DMS53 treated with DMSO at 0.1 percent for 48 hours (cell line): ENCODE data around the gene SEC22B.
"Not testable (repeated sequence)": the region's sequence is repeated elsewhere in the genome, so short reads cannot be mapped to it uniquely, and the experiment has no call there.

Experiments used
- DNase-seq: peaks from one replicate; lab custom pipeline; 2025; ENCODE audit not compliant: unreplicated experiment; lab: John Stamatoyannopoulos, UW

The SEC22B gene

GRCh38 chr1:120149420-120150059 is 26.8 kb downstream of the SEC22B start:
- DNase-seq: not testable (repeated sequence)

GRCh38 chr1:120145806-120146205 is 30.5 kb downstream of the SEC22B start:
- not testable (repeated sequence) for DNase-seq

GRCh38 chr1:120144626-120145025 is 31.7 kb downstream of the SEC22B start:
- DNase-seq: not testable (repeated sequence)

GRCh38 chr1:120144169-120144568 is 32.2 kb downstream of the SEC22B start:
- DNase-seq: not testable (repeated sequence)

- DNase-seq: not testable (repeated sequence)
These were observed 33.0 kb downstream of the SEC22B start for GRCh38 chr1:120143334-120143733.

- not testable (repeated sequence) for DNase-seq
These were observed 33.6 kb downstream of the SEC22B start for GRCh38 chr1:120142512-120143263.

GRCh38 chr1:120141865-120142264 is 34.5 kb downstream of the SEC22B start:
- not testable (repeated sequence) for DNase-seq

GRCh38 chr1:120140656-120141265 is 35.6 kb downstream of the SEC22B start:
- not testable (repeated sequence) for DNase-seq

- not testable (repeated sequence) for DNase-seq
These were observed 40.2 kb downstream of the SEC22B start for GRCh38 chr1:120136086-120136485.

GRCh38 chr1:120133928-120134325 is 42.4 kb downstream of the SEC22B start:
- not testable (repeated sequence) for DNase-seq

- no peak for DNase-seq
These were observed 42.9 kb downstream of the SEC22B start for GRCh38 chr1:120133228-120133927.

GRCh38 chr1:120132406-120132763 is 43.9 kb downstream of the SEC22B start:
- DNase-seq: not testable (repeated sequence)

- DNase-seq: not testable (repeated sequence)
These were observed 44.5 kb downstream of the SEC22B start for GRCh38 chr1:120131611-120132405.

GRCh38 chr1:120127921-120128320 is 48.4 kb downstream of the SEC22B start:
- DNase-seq: not testable (repeated sequence)

GRCh38 chr1:120126216-120126615 is 50.1 kb downstream of the SEC22B start:
- DNase-seq: not testable (repeated sequence)

GRCh38 chr1:120124628-120125027 is 51.7 kb downstream of the SEC22B start:
- not testable (repeated sequence) for DNase-seq

GRCh38 chr1:120123813-120124510 is 52.4 kb downstream of the SEC22B start:
- not testable (repeated sequence) for DNase-seq

- DNase-seq: not testable (repeated sequence)
These were observed 53.9 kb downstream of the SEC22B start for GRCh38 chr1:120122262-120122893.

- not testable (repeated sequence) for DNase-seq
These were observed 54.5 kb downstream of the SEC22B start for GRCh38 chr1:120121830-120122229.
